BE2C (cell line): ENCODE results near the gene UGT1A3.

ENCODE experiments used
- DNase-seq: peaks from one replicate; pipeline ENCODE4 v3.0.0-alpha.2; 2020
- H3K27me3 ChIP-seq: fragments of 250-450 bp; sonication (Bioruptor Pico); 2 replicates; pipeline ENCODE4 v1.5.1; 2020; ENCODE audit warnings: mild to moderate bottlenecking
- H3K36me3 ChIP-seq: fragments of 250-450 bp; sonication (Bioruptor Pico); 2 replicates; pipeline ENCODE4 v1.5.1; 2020; ENCODE audit warnings: mild to moderate bottlenecking
- H3K4me1 ChIP-seq: fragments of 250-450 bp; sonication (Bioruptor Pico); 2 replicates; pipeline ENCODE4 v1.5.1; 2020
- H3K4me3 ChIP-seq: 2 replicates; pipeline ENCODE4 v1.5.1; 2011; ENCODE audit warnings: low read depth, low read length
- H3K9me3 ChIP-seq: fragments of 250-450 bp; sonication (Bioruptor Pico); 2 replicates; pipeline ENCODE4 v1.5.1; 2020
- CTCF ChIP-seq: IDR thresholded peaks from 2 replicates; pipeline ENCODE4 v1.5.1; 2012; ENCODE audit warnings: mild to moderate bottlenecking, low read depth, low read length

UGT1A3 gene

DNA sequence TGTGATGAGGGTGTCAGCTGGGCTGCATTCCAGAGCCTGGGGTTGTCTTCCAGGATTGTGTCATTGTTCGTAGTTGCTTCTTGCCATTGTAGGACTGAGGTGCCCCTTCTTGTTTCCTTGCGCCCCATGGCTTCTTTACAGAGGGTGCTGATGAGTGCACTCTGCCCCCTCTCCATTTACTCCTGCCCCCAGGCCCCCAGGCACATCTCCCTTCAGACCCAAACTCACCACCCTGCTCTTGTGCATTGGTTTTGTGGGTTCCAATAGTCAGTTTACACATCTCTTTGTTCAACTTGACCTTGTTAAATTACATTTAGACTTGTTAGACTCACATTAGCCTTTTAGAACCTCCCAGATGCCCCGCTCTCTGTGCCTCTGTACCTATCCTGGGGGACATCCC lies 92.4 kb downstream of the UGT1A3 start:
- no peak for TF ChIP-seq CTCF
- Histone ChIP-seq H3K27me3 (no peaks in the 10 kb centered on the region), H3K4me3 (no peak overlapping the region), H3K4me1 (peaks cover 13% of the 10 kb centered on the region), H3K36me3 (no peaks in the 10 kb centered on the region), H3K9me3 (no peaks in the 10 kb centered on the region)
- DNase-seq = no peak

DNA sequence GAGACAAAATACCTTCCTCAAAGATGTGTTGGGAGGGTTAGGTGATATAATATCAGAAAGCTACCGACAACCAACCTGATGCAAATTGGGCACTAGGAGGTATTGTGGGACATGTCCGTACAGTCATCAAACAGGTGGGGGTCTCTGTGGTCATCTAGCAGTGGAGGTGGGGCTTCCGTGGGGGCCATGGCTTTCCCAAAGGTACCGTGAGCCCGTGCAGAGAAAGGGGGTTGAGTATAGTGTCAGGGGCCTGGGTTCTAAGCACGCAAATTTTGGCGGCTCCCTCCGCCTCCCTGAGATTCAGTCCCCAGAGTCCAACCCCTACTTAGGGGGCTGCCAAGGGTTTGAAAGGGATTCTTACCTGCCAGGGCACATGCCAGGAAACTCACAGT lies 92.9 kb downstream of the UGT1A3 start:
- H3K36me3 ChIP-seq = no peaks in the 10 kb centered on the region
- H3K4me3 ChIP-seq = no peak overlapping the region
- TF ChIP-seq CTCF = no peak
- peaks cover 10% of the 10 kb centered on the region for H3K4me1 ChIP-seq
- no peak for DNase-seq
- no peaks in the 10 kb centered on the region for H3K9me3 ChIP-seq
- H3K27me3 ChIP-seq = no peaks in the 10 kb centered on the region

DNA sequence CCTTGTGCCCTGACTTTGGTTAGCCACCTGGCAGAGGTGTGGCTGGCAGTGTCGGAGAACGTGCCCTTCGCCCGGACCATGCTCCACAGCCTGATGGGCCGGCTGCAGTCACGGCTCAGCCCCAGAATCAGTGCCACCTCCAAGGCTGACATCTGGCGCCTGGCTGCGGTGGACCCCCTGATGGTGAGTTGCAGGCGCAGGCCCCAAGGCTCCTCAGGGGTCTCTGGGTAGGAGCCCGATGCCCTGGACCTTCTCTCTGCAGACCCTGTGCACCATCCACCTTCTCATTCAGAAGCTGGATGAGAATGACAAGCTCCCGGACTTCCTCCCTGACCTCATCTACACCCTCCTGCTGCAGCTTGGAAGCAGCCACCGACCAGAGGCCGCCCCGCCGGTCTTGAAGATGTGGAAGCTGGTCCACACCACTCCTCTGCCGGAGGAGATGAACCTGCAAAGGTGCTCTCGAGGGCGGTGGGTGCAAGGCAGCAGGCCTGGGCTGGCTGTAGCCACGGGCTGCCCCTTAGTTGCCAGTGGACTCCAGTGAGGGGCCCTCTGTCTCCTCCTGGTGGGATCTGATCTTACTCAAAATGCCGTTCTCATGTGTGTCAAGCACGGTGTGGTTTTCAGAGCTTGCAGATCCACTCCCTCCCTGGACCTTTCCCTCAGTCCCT lies 93.4 kb downstream of the UGT1A3 start:
- DNase-seq = no peak
- no peak for TF ChIP-seq CTCF
- Histone ChIP-seq H3K4me1 (peaks cover 5% of the 10 kb centered on the region), H3K36me3 (no peaks in the 10 kb centered on the region), H3K9me3 (no peaks in the 10 kb centered on the region), H3K4me3 (no peak overlapping the region), H3K27me3 (no peaks in the 10 kb centered on the region)
